PFSK-1 (cell line): ENCODE measurements around the gene CSF3.

ENCODE experiments used
- FOXP2 ChIP-seq: optimal IDR thresholded peaks from 2 replicates; pipeline ENCODE3; 2011; ENCODE audit warnings: borderline replicate concordance, control low read depth, inconsistent platforms; ENCODE audit not compliant: insufficient read depth; ENCODE audit errors: extremely low read length, extremely low read depth
- POLR2AphosphoS5 ChIP-seq: IDR thresholded peaks from 2 replicates; pipeline ENCODE4 v1.6.1; 2012; ENCODE audit warnings: low read depth, mild to moderate bottlenecking, control low read depth, low read length, moderate library complexity
- SIN3A ChIP-seq: IDR thresholded peaks from 2 replicates; pipeline ENCODE4 v1.6.1; 2012; ENCODE audit warnings: mild to moderate bottlenecking, low read length, moderate library complexity, borderline replicate concordance; ENCODE audit not compliant: insufficient read depth
- TAF1 ChIP-seq: IDR thresholded peaks from 2 replicates; pipeline ENCODE4 v1.6.1; 2012; ENCODE audit warnings: low read length, control low read depth, borderline replicate concordance; ENCODE audit not compliant: insufficient read depth
- TF ChIP-seq, protein P1 (sequence below), 2 experiments: IDR thresholded peaks; 2 replicates each; pipeline versions ENCODE4 v1.6.1 to v1.8.0; 2011 to 2012; ENCODE audit warnings: low read depth in 2 of 2, low read length in 2 of 2, control low read depth in 1 of 2, inconsistent platforms in 1 of 2, mild to moderate bottlenecking in 1 of 2, moderate library complexity in 1 of 2; ENCODE audit not compliant: insufficient read depth in 1 of 2

The CSF3 gene

GRCh38 chr17:40004712-40005111 is 10.5 kb upstream of the CSF3 start:
- TF ChIP-seq POLR2AphosphoS5 (no peak), TAF1 (no peak)
- TF ChIP-seq, protein P1, sequence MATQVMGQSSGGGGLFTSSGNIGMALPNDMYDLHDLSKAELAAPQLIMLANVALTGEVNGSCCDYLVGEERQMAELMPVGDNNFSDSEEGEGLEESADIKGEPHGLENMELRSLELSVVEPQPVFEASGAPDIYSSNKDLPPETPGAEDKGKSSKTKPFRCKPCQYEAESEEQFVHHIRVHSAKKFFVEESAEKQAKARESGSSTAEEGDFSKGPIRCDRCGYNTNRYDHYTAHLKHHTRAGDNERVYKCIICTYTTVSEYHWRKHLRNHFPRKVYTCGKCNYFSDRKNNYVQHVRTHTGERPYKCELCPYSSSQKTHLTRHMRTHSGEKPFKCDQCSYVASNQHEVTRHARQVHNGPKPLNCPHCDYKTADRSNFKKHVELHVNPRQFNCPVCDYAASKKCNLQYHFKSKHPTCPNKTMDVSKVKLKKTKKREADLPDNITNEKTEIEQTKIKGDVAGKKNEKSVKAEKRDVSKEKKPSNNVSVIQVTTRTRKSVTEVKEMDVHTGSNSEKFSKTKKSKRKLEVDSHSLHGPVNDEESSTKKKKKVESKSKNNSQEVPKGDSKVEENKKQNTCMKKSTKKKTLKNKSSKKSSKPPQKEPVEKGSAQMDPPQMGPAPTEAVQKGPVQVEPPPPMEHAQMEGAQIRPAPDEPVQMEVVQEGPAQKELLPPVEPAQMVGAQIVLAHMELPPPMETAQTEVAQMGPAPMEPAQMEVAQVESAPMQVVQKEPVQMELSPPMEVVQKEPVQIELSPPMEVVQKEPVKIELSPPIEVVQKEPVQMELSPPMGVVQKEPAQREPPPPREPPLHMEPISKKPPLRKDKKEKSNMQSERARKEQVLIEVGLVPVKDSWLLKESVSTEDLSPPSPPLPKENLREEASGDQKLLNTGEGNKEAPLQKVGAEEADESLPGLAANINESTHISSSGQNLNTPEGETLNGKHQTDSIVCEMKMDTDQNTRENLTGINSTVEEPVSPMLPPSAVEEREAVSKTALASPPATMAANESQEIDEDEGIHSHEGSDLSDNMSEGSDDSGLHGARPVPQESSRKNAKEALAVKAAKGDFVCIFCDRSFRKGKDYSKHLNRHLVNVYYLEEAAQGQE (IDR thresholded peaks at IDR 0.05; ENCODE audit: insufficient read depth in 1 of 2, low read depth in 2 of 2, low read length in 2 of 2) = no peak

DNA sequence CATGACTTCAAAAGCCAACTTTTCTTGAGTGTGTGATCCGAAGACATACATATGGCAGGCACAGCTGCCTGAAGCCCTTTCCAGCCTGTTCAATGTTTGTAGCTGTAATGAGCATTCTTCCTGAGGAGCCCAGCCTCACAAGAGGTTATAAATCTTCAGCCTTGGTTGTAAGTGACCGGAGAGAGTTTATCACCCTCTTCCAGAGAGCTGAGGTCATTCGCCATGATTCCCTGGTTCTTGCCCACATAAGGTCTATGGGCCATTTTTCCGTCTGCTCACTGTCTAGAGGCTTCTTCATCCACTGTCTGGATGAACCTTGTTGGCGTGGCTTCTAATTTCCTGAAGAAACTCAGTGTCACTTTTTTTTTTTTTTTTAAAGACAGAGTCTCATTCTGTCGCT is 9.7 kb upstream of the CSF3 start:
- TF ChIP-seq TAF1 = no peak
- no peak for TF ChIP-seq POLR2AphosphoS5
- TF ChIP-seq SIN3A = no peak
- TF ChIP-seq FOXP2 = no peak
- TF ChIP-seq, protein P1 (IDR thresholded peaks at IDR 0.05; ENCODE audit: insufficient read depth in 1 of 2, low read depth in 2 of 2, low read length in 2 of 2) = no peak

DNA sequence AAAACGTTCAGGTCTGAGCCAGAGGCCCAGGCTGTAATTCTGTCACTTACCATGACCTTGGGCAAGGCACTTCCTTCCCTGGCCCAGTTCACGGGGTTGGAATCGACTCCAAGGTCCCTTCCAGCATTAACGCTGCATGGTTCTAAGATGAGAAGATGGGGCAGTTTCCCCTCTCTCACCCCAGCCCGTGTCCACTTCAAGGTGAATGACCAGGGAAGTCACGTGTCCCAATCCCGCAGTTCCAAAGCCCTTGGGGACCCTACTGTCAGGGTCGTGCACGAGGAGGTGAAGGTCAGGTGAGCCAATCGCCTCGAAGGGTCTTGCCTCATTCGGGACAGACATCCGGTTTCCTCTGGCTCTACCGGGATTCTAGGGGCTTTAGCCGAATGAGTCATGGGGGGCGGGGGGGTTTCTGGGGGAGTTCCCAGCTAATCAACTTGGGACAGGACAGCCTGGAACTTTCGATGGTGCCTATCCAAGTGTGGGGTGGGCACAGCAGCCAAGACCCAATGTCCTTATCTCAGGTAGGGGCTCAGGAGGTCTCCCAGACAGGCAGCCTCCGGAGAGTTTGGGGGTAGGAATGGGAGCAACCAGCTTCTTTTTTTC is 762 bp upstream of the CSF3 start:
- TF ChIP-seq FOXP2 = no peak
- no peak for TF ChIP-seq TAF1
- TF ChIP-seq POLR2AphosphoS5 = no peak
- TF ChIP-seq, protein P1 (IDR thresholded peaks at IDR 0.05; ENCODE audit: insufficient read depth in 1 of 2, low read depth in 2 of 2, low read length in 2 of 2) = no peak
- no peak for TF ChIP-seq SIN3A

DNA sequence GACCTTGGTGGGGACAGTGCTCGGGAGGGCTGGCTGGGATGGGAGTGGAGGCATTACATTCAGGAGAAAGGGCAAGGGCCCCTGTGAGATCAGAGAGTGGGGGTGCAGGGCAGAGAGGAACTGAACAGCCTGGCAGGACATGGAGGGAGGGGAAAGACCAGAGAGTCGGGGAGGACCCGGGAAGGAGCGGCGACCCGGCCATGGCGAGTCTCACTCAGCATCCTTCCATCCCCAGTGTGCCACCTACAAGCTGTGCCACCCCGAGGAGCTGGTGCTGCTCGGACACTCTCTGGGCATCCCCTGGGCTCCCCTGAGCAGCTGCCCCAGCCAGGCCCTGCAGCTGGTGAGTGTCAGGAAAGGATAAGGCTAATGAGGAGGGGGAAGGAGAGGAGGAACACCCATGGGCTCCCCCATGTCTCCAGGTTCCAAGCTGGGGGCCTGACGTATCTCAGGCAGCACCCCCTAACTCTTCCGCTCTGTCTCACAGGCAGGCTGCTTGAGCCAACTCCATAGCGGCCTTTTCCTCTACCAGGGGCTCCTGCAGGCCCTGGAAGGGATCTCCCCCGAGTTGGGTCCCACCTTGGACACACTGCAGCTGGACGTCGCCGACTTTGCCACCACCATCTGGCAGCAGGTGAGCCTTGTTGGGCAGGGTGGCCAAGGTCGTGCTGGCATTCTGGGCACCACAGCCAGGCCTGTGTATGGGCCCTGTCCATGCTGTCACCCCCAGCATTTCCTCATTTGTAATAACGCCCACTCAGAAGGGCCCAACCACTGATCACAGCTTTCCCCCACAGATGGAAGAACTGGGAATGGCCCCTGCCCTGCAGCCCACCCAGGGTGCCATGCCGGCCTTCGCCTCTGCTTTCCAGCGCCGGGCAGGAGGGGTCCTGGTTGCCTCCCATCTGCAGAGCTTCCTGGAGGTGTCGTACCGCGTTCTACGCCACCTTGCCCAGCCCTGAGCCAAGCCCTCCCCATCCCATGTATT is 1.1 kb downstream of the CSF3 start:
- TF ChIP-seq FOXP2 (no peak), TAF1 (no peak), POLR2AphosphoS5 (no peak), SIN3A (no peak)
- TF ChIP-seq, protein P1 (IDR thresholded peaks at IDR 0.05; ENCODE audit: insufficient read depth in 1 of 2, low read depth in 2 of 2, low read length in 2 of 2) = no peak
